ENCODE measurements around the gene STK11.

STK11 gene

DNA sequence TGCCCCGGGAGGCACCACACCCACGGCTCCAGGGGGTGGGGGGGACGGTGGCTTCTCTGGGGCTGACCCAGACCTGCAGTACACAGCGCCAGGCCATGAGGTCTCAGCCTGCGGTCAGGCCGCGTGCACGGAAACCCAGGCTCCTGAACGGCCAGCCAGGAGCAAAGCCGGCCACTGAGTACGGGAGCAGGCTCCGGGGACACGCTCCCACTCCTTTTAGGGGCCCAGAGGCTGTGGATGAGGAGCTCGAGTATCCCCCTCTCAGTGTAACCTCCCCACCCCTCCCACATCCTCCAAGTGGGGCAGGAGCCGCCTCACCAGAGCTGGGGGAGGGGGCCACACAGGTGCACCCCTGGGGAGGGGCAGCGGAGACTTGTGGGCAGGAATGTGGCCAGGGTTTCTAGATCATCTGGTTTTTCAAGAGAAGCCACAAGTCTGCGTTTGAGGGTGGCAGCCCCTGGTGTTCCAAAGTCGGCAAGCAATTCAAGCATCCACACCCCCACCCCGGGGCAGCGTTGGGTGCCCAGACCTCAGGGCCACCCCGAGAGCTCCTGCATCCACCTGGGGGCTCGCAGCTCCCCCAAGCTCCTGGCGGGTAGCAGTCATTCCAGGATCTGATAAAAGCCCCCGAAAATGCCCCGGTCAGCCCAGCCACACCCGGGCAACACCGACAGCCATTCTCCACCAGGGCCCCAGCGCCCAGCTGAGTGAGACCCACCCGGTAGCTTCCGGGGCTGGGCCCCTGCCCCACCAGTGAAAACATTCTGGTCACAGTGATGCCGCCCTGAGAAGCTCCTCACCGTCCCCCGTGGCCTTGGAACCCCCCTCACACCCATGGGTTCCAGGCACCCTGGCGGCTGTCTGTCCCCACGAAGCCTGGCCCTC, 37.6 kb upstream of the STK11 start:
- TF ChIP-seq, protein P1, sequence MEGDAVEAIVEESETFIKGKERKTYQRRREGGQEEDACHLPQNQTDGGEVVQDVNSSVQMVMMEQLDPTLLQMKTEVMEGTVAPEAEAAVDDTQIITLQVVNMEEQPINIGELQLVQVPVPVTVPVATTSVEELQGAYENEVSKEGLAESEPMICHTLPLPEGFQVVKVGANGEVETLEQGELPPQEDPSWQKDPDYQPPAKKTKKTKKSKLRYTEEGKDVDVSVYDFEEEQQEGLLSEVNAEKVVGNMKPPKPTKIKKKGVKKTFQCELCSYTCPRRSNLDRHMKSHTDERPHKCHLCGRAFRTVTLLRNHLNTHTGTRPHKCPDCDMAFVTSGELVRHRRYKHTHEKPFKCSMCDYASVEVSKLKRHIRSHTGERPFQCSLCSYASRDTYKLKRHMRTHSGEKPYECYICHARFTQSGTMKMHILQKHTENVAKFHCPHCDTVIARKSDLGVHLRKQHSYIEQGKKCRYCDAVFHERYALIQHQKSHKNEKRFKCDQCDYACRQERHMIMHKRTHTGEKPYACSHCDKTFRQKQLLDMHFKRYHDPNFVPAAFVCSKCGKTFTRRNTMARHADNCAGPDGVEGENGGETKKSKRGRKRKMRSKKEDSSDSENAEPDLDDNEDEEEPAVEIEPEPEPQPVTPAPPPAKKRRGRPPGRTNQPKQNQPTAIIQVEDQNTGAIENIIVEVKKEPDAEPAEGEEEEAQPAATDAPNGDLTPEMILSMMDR (IDR thresholded peaks at IDR 0.05; ENCODE audit: low read depth, low read length): no peak
- DNase-seq (ENCODE audit: extremely low read depth, low read depth): no peak

DNA sequence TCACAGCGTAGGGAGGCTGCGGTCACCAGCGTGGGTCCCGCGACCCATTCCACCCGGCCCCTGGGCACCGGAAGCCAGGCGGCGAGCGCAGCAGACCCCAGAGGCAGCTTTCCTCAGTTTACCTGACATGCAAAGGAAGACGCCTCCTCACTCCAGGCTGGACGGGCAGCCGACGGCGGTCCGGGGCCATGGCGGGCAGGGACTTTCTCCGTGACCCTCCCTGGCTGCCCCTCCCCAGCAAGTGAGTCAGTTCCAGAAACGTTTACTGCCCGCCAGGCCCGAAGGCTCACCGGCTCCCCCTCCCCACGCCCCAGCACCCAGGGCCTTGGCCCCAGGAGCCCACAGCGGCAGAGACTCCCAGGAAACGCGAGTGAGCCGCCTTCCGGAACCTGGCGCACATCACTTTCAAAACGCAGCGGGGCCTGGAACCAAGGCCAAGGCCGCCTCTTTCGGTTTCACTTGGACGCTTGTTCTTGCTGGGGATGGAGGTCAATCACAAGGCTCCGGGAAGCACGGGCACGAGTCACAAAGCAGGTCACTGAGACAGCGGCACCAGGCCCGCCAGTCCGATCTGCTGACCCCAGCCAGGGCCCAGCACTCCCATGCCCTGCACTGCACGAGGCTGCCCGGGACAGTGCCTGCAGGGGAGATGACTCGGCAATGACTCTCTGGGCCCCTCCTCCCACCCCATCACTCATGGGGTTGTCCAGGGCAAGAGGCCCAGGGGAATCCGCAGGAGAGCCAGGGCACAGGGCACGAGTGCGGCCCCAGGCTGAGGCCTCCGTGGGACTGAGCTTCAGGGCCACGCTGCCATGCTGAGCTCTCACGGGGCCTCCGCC, 36.8 kb upstream of the STK11 start:
- no peak for DNase-seq (ENCODE audit: extremely low read depth, low read depth)
- TF ChIP-seq, protein P1 (IDR thresholded peaks at IDR 0.05; ENCODE audit: low read depth, low read length): no peak

DNA sequence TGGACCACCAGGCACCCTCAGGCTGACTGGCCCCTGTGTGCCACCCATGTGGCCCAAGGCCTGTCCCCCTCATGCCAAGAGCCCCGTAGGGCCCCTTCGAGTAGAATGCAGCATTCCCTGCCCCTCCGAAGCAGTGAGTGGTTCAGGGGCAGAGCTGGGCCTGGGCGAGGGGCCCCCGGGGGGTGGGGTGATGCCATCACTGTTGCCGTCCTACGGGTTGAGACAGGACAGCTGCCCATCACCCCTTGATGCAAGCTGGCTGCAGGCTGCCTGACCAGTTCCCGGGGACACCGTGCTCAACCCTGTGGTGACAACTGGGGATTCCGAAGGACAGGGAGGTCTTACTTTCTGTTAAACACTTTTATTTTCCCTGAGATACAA, 36.2 kb upstream of the STK11 start:
- TF ChIP-seq, protein P1 (IDR thresholded peaks at IDR 0.05; ENCODE audit: low read depth, low read length): no peak
- no peak for DNase-seq (ENCODE audit: extremely low read depth, low read depth)

DNA sequence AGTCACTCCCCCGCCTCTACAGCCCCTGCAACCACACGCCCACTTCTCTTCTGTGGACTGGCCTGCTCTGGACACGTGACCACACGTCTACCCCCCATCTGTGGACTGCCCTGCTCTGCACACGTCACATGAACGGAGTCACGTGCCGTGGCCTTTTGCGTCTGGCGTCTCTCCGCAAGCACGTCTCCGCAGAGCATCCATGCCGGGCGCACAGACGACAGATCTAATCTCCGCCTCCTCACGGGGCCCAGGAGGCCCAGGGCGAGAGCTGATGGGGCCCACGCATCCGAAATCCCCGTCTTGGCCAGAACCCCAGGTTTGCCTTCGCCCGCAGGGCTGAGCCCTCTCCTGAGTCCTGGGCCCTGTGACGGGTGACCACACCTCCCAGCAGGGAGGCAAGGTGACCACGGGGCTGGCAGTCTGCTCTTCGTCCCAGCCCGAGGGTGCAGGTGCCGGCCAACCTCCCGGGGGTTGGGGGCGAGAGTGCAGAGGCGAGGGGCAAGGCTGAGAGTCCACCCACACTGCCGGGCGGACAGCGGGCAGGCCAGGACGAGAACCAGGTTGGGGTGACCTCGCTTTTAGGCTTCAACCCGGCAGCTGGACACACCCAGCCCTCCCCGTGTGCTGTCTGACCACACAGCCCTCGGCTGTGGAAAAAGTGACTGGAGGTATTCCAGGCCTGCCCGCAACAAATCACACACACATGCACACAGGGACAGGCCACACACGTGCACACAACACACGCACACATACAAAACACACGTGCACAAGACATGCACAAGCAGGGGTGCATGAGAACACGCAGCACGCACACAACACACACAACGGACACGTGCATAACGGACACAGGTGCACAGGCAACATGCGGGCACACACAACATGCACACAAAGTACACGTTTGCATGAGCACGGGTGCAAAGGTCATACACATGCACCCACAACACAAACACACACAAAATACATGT, 35.4 kb upstream of the STK11 start:
- TF ChIP-seq, protein P1 (IDR thresholded peaks at IDR 0.05; ENCODE audit: low read depth, low read length): no peak
- no peak for DNase-seq (ENCODE audit: extremely low read depth, low read depth)

DNA sequence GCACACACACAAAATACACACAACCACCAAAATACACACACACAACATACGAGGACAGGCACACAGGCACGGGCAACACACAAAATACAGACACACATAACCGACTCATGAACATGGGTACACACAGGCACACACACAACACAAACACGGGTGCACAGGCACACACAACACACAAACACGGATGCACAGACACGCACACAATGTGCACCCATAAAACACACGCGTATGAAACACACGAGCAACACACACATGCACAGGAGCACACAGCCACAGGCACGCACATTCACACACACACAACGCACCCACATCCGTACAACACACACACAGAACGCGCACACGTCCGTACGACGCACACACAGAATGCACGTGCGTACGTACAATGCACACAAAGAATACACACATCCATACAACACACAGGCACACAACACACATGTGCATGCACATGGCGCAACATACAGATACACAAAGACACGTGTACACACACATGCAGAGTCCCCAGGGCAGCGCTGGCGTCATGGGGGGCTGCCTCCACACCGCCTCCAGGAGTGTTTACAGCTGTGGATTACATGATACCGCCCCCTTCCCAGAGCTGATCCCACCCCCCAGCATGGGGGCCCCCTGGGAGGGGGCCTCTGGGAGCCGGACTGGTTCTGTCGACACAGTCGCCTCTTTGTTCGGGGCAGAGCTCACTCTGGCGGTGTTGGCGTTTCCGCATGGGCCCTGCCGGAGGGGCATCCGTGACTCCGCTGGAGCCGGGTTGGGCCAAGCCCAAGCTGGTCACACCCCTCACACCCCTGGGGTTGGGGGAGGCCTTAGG, 34.4 kb upstream of the STK11 start:
- TF ChIP-seq, protein P1 (IDR thresholded peaks at IDR 0.05; ENCODE audit: low read depth, low read length): no peak
- no peak for DNase-seq (ENCODE audit: extremely low read depth, low read depth)

DNA sequence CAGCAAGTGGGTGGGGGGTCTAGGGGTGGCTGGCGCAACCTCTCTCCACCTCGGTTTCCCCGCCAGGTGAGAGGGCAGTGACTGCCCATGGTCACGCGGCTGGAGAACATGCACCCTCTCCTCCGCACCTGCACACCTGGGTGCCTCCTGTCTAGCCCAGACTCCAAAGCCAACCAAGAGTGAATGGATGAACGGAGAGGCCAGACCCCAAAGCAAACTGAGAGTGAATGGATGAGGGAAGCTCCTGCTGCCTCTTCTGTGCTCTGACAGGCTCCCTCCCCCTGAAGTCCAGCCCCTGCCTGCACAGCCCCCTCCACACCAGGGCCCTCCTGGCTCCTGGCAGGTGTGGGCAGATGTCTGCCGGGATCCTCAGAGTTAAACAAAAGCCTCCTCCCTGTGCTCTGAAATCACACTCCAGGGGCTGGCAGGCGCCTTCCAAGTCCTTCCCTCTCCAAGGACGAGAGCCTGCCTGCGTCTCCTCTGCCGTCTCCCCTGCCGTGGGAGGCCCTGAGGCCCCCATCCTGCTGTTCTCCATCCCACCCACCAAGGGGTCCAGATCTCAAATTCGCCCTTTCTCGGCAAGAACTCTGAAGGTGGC, 33.7 kb upstream of the STK11 start:
- no peak for DNase-seq (ENCODE audit: extremely low read depth, low read depth)
- TF ChIP-seq, protein P1 (IDR thresholded peaks at IDR 0.05; ENCODE audit: low read depth, low read length): no peak

Measured in AG09319 (cell line).